GM12891 (cell line): ENCODE measurements around the gene DYNLRB1.

Experiments used
- PAX5 ChIP-seq: IDR thresholded peaks from 2 replicates; pipeline ENCODE4 v1.6.1; 2011; ENCODE audit warnings: low read length, moderate library complexity, mild to moderate bottlenecking; ENCODE audit not compliant: insufficient read depth, severe bottlenecking
- POLR2A ChIP-seq: IDR thresholded peaks from 2 replicates; pipeline ENCODE4 v1.6.1; 2011; ENCODE audit warnings: low read depth, low read length, control low read depth
- POLR2AphosphoS5 ChIP-seq: IDR thresholded peaks from 2 replicates; pipeline ENCODE4 v1.6.1; 2011; ENCODE audit warnings: low read depth, low read length, control low read depth
- POU2F2 ChIP-seq: IDR thresholded peaks from 2 replicates; pipeline ENCODE4 v1.6.1; 2011; ENCODE audit warnings: low read depth, mild to moderate bottlenecking, control low read depth, low read length, moderate library complexity
- SPI1 ChIP-seq: IDR thresholded peaks from 2 replicates; pipeline ENCODE4 v1.6.1; 2011; ENCODE audit warnings: low read depth, low read length, control low read depth
- TAF1 ChIP-seq: IDR thresholded peaks from 2 replicates; pipeline ENCODE4 v1.6.1; 2011; ENCODE audit warnings: low read depth, low read length, control low read depth

DNA sequence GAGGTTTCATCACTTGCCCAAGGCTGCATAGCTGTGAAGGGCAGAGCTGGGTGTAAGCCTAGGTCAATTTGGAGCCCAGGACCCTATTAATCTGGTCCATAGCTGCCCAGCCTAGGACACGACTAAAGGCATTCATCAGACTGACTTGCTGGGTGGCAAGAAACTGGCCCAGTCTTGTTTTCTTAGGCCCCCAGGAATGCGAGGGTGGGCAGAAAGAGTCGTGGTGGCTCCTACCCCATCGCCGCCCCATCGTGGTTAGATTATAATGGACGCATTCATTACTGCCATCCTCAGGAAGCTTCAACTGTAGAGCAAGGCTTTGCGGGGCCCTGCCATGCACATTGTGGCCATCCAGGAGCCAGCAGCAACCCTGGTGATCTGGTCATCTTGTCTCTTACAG is 16.1 kb downstream of the DYNLRB1 start:
- TF ChIP-seq POLR2A (no peak), POLR2AphosphoS5 (no peak), TAF1 (no peak), SPI1 (no peak), PAX5 (no peak), POU2F2 (no peak)
